ENCODE measurements around the gene MARK2.
"Not testable (repeated sequence)": the region's sequence is repeated elsewhere in the genome, so short reads cannot be mapped to it uniquely, and the experiment has no call there.

Gene MARK2

DNA sequence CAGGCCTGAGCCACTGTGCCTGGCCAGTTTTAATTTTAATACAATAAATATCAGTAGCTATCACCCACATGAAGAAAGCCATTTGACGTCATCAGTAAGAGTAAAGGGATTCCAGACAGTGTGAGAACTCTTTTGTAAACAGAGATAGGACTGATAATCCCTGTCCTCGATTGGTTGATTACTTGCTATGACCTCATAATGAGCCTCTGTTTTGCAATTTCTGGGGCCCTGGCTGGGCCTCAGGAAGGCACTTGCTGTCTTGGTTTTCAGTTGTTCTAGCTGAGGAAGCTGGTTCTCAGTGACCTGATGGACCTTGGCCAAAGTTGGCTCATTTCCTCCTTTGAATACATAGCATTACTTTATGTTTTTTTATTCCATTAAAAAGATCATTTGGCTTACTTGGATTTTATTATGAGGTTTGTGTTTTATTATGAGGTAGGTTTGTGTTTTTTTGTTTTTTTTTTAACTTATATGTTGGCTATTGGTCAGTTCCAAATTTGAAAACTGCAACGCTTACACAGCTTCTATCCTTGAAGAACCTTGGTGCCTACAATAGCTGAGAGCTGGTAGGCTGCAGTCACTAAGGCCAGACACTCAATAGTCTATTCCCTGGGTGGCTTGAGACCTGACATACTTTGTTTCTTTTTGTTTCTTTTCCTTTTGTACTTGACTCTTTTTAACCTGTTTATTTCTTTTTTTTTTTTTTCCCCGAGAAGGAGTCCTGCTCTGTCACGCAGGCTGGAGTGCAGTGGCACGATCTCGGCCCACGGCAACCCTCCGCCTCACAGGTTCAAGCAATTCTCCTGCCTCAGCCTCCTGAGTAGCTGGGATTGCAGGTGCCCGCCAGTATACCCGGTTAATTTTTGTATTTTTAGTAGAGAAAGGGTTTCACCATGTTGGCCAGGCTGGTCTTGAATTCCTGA lies 20.0 kb downstream of the MARK2 start:
- DNase-seq = no peak

DNA sequence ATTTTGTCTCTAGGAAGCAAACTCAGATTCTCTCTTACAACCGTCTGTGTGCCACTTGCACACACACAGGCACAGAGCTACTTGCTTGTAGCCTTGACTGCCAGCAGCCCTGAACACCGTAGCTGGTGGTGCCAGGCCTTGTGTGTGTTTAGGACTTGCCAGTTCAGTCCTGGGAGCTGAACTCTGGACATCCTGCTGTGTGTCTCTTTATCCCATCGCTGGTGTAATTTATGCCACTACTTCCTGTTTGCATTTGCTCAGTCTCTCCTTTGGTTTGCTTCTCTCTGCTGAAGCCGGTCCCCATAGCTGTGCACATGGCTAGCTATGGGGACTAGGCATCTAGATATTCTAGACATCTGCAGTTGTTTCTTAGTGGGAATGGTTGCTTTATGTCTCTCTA lies 24.0 kb downstream of the MARK2 start:
- DNase-seq = no peak

DNA sequence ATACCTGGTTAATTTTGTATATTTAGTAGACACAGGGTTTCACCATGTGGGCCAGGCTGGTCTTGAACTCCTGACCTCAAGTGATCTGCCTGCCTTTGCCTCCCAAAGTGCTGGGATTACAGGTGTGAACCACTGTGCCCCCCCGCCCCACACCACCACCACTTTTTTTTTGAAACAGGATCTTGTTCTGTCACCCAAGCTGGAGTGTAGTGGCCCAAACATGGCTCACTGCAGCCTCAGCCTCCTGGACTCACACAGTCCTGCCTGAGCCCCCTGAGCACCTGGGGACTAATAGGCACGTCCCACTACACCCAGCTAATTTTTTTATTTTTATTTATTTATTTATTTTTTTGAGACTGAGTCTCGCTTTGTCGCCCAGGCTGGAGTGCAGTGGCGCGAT lies 24.7 kb downstream of the MARK2 start:
- not testable (repeated sequence) for DNase-seq

DNA sequence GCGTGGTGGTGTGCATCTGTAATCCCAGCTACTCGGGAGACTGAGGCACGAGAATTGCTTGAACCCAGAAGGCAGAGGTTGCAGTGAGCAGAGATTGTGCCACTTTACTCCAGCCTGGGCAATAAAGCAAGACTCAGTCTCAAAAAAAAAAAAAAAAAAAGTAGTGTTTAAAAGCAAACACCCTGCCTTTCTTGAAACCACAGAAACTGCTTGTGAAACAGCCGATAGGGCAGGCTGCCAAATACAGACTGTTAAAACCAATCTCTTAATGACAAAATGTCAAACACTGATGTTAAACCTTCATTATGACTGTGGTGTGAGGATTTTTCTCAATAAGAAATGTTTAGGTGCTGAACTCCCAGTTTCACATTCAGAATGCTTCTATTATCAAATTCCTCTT lies 27.3 kb downstream of the MARK2 start:
- peak; percentile 45 for DNase-seq

- no peak for DNase-seq
Observed at GRCh38 chr11:63867511-63867910, 28.6 kb downstream of the MARK2 start.

DNA sequence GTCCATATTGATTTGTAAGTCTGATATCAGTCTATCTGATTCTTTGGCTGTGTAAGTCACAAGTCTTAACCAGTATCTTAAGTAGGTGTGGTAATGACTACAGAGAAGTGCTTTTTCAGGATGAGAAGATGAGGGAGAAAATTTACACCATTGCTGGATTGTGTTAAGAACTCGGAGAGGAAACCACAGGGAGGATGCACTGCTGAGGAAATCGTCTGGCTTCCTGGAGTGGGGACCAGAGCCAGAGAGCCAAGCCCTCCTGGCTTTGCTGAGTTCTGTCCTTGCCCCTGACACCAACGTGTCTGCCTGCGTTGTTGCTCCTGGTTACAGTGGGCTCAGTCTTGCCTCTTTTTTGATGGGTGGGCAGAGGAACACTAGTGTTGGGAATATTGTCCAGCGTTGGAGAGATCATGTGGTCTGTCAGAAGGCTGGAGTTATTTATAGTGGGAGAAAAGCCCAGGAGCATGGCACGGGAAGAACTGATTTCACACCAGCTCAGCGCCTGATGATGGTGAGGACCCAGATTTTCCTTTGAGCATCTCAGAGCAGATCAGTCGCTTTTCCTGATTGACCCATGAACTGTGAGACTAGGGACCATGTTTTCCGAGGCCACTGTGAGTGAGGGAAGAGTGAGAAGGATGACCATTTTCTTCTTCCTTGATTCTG lies 29.6 kb downstream of the MARK2 start:
- DNase-seq = no peak

GRCh38 chr11:63869171-63869591 lies 30.3 kb downstream of the MARK2 start:
- no peak for DNase-seq

- DNase-seq = no peak
Observed at GRCh38 chr11:63869683-63870082, 30.8 kb downstream of the MARK2 start.

DNA sequence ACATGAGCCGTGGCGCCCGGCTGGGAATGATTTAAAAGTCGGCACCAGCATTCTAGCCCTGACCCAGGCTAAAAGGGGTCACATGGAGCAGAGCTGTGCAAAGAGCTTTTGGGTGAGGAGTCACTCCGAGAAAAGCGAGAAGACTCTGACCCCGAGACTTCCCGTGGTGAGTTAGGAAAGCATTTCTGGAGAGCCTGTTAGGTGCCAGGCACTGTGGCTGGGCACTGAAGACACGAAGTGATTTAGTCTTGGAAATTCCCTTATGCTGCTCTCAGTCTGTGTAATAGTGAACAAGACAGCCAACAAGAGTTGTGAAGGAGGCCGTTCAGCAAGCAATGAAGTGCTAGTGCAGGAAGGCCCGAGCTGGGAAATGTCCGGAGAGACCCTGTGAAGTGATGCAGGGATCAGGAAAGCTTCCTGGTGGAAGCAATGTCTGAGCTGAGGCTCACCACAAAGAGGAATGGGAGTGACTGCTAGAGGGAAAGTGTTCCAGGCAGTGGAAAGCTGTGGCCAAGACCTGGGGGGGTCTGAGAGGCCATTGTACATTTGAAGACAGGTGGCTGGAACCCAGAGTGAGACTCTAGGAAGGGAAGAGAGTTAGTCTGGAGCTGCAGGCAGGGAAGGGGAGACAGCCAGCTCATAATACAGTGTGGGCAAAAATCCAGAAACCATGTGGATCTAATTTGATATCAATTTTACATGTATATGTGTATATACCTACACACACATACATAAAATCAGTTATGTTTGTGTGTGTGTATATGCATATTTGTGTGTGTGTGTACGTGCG lies 31.6 kb downstream of the MARK2 start:
- no peak for DNase-seq

DNA sequence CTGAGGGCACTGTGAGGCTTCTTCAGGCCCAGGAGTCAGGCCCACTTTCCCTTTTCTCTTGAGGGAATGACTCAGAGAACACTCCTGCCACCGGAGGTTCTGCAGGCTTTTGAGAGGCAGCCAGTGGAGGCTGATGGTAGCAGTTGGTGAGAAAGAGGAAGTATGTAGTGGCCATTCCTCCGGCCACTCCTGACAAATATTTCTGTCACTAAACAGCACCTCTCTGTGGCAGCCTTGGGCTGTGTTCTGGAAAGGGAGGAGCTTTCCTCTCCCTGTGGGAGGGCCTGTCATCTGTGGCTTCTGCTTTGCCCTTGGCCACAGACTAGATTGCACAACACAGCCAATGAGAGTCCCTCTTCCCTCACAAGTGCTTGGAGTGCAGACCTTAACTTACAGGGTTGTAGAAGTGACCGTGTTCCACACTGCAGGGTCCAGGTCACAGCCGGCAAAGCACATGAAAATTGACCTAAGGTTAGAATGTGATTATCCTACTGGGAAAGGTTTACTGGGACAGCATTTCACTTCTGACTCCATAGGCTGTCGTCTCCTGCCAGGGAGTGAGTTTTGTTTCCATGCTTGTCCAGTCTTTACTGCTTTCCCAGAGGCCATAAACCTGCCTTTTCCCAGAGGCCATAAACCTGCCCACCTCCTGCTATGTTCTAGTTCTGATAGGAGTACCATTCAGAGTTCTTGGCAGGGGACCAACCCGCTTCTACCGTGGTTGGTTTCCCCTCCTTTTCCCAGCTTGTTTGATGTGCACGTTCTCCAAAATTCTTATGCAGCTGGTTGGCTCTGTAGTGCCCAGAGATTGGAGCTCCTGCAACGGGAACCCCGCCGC lies 33.3 kb downstream of the MARK2 start:
- DNase-seq = no peak

- DNase-seq = no peak
Observed at GRCh38 chr11:63872800-63873197, 33.9 kb downstream of the MARK2 start.

DNA sequence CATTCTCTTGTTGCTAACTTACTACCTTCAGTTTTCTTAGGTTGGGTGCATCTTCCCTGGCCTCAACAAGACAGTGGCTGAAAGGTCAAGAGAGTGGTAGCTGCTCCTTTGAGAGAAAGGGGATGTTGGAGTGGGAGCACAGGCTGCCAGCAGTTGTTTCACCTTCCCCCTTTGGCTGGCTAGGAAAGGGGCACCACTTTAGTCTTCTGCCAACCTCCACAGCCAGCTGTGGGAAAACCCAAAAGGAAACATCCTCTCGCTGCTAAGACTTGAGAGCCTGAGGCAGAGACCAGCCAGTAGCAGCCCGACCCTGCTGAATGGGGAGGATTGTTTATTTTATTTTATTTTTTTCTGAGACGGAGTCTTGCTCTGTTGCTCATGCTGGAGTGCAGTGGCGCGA lies 34.4 kb downstream of the MARK2 start:
- no peak for DNase-seq

GRCh38 chr11:63874511-63874910 lies 35.6 kb downstream of the MARK2 start:
- DNase-seq = no peak

DNA sequence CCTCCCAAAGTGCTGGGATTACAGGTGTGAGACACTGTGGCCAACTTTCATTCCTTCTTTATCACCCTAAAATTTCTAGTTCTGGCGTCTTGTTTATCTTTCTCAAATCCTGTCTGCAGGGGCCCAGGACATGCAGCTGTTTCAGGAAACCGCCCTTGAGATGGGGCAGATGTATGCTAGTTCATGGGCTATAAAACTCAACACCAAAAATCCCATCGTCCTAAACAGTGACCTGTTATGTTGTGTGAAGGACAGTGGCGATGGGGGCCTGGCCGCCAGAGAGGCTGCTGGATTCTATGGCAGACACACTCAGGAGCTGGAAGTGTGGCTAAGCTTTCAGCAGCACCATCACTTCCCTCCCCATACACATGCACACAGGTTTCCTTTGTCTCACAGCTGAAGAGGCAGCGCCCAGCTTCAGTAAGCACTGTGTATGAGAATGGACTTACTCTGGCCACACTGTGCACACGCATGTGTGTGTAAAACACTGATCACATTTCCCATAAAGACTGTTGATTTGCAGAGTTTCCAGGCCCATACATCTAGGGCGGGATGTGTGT lies 36.7 kb downstream of the MARK2 start:
- no peak for DNase-seq

GRCh38 chr11:63876616-63877015 lies 37.7 kb downstream of the MARK2 start:
- DNase-seq = no peak

DNA sequence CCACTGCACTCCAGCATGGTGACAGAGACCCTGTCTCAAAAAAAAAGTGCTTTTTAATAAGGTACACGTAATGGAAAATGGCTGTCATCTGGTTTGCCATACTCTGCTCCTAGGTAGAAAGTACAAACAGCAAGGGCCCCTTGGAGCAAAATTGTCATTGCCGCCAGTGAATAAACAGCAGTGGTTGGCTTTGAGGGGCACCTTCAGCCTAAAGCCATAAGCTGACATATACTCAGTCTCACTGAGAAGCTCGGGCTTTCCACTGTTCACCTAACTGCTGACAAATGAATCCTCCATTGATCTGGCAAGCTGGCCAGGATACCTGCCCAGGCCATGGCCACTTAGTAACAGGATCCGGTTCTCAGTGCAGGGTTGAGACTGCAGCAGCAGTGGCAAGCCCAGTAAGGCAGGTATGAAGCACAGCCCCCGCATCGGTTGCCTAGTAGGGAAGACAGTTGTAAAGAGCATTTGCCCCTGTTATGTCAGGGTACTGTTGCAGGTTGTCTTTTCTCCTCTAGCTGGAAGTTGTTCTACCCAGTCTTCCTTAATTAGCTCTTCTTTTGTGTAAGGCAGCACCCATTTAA lies 38.8 kb downstream of the MARK2 start:
- no peak for DNase-seq

DNA sequence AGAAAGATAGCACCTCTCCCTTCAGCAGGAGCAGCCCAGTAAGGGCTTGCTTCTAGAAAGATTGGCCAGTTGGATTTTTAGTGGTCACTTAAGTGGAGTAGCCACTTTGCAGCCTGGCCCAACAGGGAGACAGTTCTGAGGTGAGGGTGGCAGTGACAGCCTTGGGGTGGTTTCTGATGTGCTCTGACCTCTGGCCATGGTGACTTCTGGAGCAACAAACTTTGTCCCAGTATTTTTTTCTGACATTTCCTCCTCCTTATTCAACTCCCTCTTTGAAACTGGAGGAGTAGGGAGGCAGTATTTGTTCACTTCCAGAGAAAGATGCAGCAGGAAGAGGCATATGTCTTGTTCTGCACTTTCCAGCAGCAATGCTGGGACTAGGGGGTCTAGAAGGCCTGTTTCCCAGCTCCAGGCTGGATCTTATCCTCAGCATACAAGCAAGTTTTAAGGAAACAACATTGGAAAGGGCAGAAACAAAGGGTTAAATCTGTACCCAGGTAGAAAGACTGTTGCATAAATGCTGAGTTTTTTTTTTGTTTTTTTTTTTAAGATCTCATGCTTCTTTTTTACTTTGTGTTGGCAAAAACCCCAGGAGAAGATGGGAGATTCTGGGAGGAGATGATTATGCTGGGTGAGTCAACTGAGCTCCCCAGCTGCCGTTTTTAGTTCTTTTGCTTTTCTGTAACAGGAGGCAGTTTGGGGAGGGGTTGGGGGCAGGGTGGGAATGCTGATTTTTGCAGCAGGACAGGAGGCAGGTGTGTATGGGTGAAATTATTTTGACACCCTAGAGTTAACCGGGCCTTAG lies 40.9 kb downstream of the MARK2 start:
- no peak for DNase-seq

DNA sequence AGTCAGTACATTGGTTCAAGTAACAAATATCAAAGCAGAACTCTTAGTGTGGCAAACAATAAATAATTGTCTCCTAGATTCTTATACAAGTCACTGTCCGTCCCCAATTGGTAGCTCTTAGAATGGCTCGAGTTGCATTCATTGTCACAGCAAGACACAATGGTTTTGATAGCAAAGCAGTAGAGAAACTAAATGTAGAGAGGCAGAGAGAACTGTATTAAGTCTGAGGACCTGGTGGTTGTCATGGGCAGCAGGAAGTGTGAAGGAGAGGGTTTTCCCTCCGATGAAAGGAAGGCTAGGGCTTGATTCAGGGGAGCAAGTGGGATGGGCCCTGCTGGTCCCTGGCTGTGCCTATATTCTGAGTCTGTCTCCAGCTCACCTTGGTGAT lies 41.5 kb downstream of the MARK2 start:
- no peak for DNase-seq

DNA sequence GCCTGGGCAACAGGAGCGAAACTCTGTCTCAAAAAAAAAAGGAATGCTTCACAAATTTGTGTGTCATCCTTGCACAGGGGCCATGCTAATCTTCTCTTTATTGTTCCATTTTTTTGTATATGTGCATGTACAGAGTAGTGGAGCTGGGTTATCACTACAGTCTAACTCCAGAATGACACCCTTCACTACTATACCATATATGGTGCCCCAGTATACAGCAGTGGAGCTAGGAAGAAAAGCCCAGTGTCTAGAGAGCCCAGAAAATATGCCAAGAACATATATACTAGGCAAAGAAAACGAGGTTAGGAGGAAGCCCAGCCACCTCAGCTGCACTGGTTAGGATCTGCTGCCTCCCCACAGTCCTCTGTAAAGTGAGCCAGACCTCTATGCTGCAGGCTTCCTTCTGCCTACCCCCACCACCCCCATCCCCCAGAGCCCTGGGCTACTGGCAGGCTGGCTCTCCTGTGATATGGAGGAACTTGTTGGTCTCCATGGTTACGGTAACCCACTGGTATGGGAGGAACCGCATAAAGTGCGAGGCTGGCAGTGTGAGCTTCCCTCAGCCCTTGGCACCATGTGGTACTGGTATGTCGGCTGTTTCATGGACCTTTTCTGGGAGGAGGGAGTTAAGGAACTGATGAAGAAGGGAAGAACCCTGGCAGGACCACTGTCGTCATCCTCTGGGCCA lies 43.8 kb downstream of the MARK2 start:
- no peak for DNase-seq

GRCh38 chr11:63883791-63884190 lies 44.9 kb downstream of the MARK2 start:
- DNase-seq = no peak
